K562 (cell line): Measurements from ENCODE around the gene BRSK1. TPM values are rescaled to one million over a fixed set of nuclear protein-coding genes. Genes with fewer than 3 reads are reported as not detected.

Source experiments
- CHAMP1 ChIP-seq: fragments of 450-650 bp; IDR thresholded peaks from 2 replicates; pipeline ENCODE4 v1.6.1; 2016; ENCODE audit warnings: mild to moderate bottlenecking
- DPF2 ChIP-seq: fragments of 450-650 bp; IDR thresholded peaks from 2 replicates; pipeline ENCODE4 v1.6.1; 2016
- HNRNPLL ChIP-seq: fragments of 200-400 bp; formaldehyde crosslinking; IDR thresholded peaks from 2 replicates; pipeline ENCODE4 v1.6.1; 2017; ENCODE audit warnings: low read length, low read depth, mild to moderate bottlenecking; ENCODE audit not compliant: poor library complexity, severe bottlenecking
- KLF13 ChIP-seq: fragments of 450-650 bp; IDR thresholded peaks from 2 replicates; pipeline ENCODE4 v1.6.1; 2016; ENCODE audit warnings: missing genetic modification characterization, low read depth, mild to moderate bottlenecking, missing compliant biosample characterization, moderate library complexity, borderline replicate concordance
- MTA2 ChIP-seq: fragments of 450-650 bp; IDR thresholded peaks from 2 replicates; pipeline ENCODE4 v1.6.1; 2016; ENCODE audit warnings: low read depth
- NCOA2 ChIP-seq, 2 experiments: fragments of 450-650 bp; IDR thresholded peaks; 2 replicates each; pipeline ENCODE4 v1.6.1; 2018; ENCODE audit warnings: mild to moderate bottlenecking in 2 of 2, moderate library complexity in 1 of 2; ENCODE audit not compliant: partially characterized antibody in 2 of 2
- NR2C1 ChIP-seq, 2 experiments: fragments of 450-650 bp; IDR thresholded peaks; 2 replicates each; pipeline ENCODE4 v1.6.1; 2017; ENCODE audit warnings: mild to moderate bottlenecking in 2 of 2, antibody characterized with exemption in 1 of 2, inconsistent platforms in 1 of 2, missing compliant biosample characterization in 1 of 2, missing genetic modification characterization in 1 of 2
- TAF9B ChIP-seq: fragments of 450-650 bp; IDR thresholded peaks from 2 replicates; pipeline ENCODE4 v1.6.1; 2018; ENCODE audit warnings: mild to moderate bottlenecking; ENCODE audit not compliant: partially characterized antibody
- ZBTB5 ChIP-seq: fragments of 450-650 bp; IDR thresholded peaks from 2 replicates; pipeline ENCODE4 v1.6.1; 2017; ENCODE audit warnings: antibody characterized with exemption
- ZBTB8A ChIP-seq: fragments of 450-650 bp; IDR thresholded peaks from 2 replicates; pipeline ENCODE4 v1.6.1; 2018; ENCODE audit warnings: mild to moderate bottlenecking, moderate library complexity; ENCODE audit not compliant: partially characterized antibody
- ZNF282 ChIP-seq: sonication (generic); formaldehyde crosslinking; IDR thresholded peaks from 2 replicates; pipeline ENCODE4 v1.8.1; 2023; ENCODE audit warnings: missing genetic modification reagents
- ZNF79 ChIP-seq: fragments of 250-450 bp; sonication (Bioruptor Pico); IDR thresholded peaks from 2 replicates; pipeline ENCODE4 v1.4.0; 2020; ENCODE audit warnings: low read depth, mild to moderate bottlenecking, moderate library complexity
- polyA plus RNA-seq, 8 experiments: library from polyadenylated mRNA; depleted of rRNA in 4 of 8; stranded (reverse) in 5 of 8; unstranded in 3 of 8; fragments of >200 nt; fragmentation: Nextera tagmentation in 2 of 8; fragmentation: Illumina TruSeq in 1 of 8; extraction: Ambion mirVana in 2 of 8; extraction: Trizol in 1 of 8; gene quantifications; 2 replicates each; pipeline versions ENCODE4 v1.2.1 to v1.2.3, GENCODE V29; 2011 to 2014; ENCODE audit warnings: inconsistent platforms in 1 of 8, missing spikeins in 1 of 8
- total RNA-seq, 7 experiments: library from RNA; depleted of rRNA in 6 of 7; stranded (reverse); fragments of >200 nt in 6 of 7; fragmentation: Illumina TruSeq in 2 of 7; extraction: Trizol in 2 of 7; gene quantifications; 2 replicates each; pipeline versions ENCODE4 v1.2.1 to v1.2.3, GENCODE V29; 2011 to 2021; ENCODE audit warnings: low replicate concordance in 1 of 7
- TF ChIP-seq, protein P1 (sequence below): fragments of 250-450 bp; sonication (Bioruptor Pico); IDR thresholded peaks from 2 replicates; pipeline ENCODE4 v1.5.0; 2021; ENCODE audit warnings: mild to moderate bottlenecking, moderate library complexity
- TF ChIP-seq, protein P2 (sequence below), 2 experiments: fragments of 450-650 bp; IDR thresholded peaks; 2 replicates each; pipeline ENCODE4 v1.6.1; 2016
- TF ChIP-seq, protein P3 (sequence below): fragments of 450-650 bp; IDR thresholded peaks from 2 replicates; pipeline ENCODE4 v1.6.1; 2018; ENCODE audit warnings: mild to moderate bottlenecking, low read depth; ENCODE audit not compliant: partially characterized antibody

Gene BRSK1
- total and polyA plus RNA-seq, 9 of the 15 experiments (the other 6 are each of a cell fraction or from before 2014, with no cell fraction given), result 1.7 to 9.3 (median 3.8) TPM; not detected in 2

GRCh38 chr19:55258828-55259539 is 24.8 kb upstream of the BRSK1 start, which contains the start of gene PPP6R1 (continued):
- TF ChIP-seq, protein P1, sequence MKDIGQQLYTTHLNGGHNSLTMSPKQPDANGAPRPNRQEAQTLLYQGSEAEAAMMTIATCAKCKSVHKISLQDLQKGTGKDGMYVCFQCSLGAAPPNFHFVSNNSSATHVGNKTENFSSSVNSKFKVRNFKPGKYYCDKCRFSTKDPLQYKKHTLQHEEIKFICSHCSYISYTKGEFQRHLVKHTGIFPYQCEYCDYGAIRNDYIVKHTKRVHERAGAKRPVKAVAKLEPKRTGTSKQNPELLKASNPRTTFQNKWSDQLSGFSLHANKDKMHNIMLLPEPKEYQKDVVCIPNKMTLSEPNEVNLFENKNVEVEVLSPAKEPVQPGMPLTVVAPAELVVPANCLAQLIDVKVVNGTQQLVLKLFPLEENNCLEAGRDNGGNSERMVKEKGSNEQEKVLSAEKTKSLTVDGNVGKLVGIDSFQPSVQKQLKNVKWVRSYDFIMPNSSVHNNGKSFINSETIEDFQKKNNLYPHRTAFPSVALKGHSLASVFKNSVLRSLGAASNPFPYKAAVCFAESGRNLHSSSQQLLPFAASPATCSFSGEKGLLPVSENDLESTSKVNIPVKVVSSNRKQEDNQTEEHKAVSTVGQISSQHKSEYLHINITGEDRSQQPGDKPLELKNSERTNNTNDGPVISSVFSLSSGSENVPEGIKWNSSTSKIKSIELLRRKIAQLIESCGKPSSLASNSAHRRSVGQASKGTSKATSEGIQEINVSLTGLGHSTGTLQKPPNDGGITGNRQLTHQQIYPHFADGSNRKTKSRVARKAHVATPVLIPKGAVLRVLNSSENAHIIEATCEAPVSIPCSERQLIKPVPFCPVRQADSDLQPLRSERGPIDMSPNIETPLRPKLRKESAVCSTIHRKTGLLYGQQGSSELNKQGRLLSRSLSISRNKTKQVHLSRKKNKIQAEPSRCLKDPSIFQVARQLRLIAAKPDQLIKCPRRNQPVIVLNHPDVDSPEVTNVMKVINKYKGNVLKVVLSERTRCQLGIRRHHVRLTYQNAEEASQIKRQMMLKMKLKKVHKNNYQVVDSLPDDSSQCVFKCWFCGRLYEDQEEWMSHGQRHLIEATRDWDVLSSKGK, result no peak
- TF ChIP-seq DPF2, result peak; percentile 73
- TF ChIP-seq ZBTB8A, result no peak
- peak; percentile 89 for TF ChIP-seq TAF9B
- TF ChIP-seq, protein P2, sequence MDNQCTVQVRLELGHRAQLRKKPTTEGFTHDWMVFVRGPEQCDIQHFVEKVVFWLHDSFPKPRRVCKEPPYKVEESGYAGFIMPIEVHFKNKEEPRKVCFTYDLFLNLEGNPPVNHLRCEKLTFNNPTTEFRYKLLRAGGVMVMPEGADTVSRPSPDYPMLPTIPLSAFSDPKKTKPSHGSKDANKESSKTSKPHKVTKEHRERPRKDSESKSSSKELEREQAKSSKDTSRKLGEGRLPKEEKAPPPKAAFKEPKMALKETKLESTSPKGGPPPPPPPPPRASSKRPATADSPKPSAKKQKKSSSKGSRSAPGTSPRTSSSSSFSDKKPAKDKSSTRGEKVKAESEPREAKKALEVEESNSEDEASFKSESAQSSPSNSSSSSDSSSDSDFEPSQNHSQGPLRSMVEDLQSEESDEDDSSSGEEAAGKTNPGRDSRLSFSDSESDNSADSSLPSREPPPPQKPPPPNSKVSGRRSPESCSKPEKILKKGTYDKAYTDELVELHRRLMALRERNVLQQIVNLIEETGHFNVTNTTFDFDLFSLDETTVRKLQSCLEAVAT (IDR thresholded peaks at IDR 0.05), result 0 out of 4 replicates have a peak, but pooled peaks of 1 of the 2 experiments have one; percentile 10
- peak; percentile 31; the same call in 1 of the 2 replicates for TF ChIP-seq MTA2
- no peak for TF ChIP-seq ZNF79 (CRISPR knock-in tag)
- peak; percentile 85 for TF ChIP-seq HNRNPLL
- TF ChIP-seq KLF13 (tag), result peak; percentile 95
- TF ChIP-seq ZNF282 (CRISPR knock-in tag), result no peak
- TF ChIP-seq ZBTB5, result no peak
- TF ChIP-seq NCOA2 (IDR thresholded peaks at IDR 0.05; ENCODE audit: partially characterized antibody in 2 of 2), result no peak
- TF ChIP-seq NR2C1 (IDR thresholded peaks at IDR 0.05), result no peak; the same call in 1 of the 2 replicates
- peak; percentile 65 for TF ChIP-seq NR2C1 (tag; IDR thresholded peaks at IDR 0.05)
- TF ChIP-seq CHAMP1, result no peak
- TF ChIP-seq, protein P3, sequence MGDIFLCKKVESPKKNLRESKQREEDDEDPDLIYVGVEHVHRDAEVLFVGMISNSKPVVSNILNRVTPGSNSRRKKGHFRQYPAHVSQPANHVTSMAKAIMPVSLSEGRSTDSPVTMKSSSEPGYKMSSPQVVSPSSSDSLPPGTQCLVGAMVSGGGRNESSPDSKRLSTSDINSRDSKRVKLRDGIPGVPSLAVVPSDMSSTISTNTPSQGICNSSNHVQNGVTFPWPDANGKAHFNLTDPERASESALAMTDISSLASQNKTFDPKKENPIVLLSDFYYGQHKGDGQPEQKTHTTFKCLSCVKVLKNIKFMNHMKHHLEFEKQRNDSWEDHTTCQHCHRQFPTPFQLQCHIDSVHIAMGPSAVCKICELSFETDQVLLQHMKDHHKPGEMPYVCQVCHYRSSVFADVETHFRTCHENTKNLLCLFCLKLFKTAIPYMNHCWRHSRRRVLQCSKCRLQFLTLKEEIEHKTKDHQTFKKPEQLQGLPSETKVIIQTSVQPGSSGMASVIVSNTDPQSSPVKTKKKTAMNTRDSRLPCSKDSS, result no peak
